GM12878 (cell line): ENCODE results near the gene NRIP3. TPM values are rescaled to one million over a fixed set of nuclear protein-coding genes. Genes with fewer than 3 reads are reported as not detected.

ENCODE experiments used
- ATAC-seq: fragments of 200-7000 bp; cut with Tn5 transposase; 3 replicates; pipeline ENCODE4 v1.9.1; 2020; ENCODE audit warnings: mild to moderate bottlenecking, moderate library complexity
- BruUV-seq: library from RNA; stranded (reverse); fragments of 400-500 nt; replicated peaks from 2 replicates; lab custom pipeline; 2021; lab: Mats Ljungman, UMichigan
- CTCF ChIA-PET: fragments of 300-600 bp; sonication (Branson Sonifier 250); formaldehyde crosslinking; extraction: SDS; loops from one replicate; lab custom pipeline; 2021; ENCODE audit warnings: inconsistent platforms; lab: Yijun Ruan, JAX
- POLR2A ChIA-PET: fragments of 350-600 bp; formaldehyde crosslinking; extraction: SDS; loops from one replicate; lab custom pipeline; 2021; ENCODE audit warnings: inconsistent platforms; lab: Charles Lee
- RAD21 ChIA-PET: fragments of 300-600 bp; sonication (Branson Sonifier 250); formaldehyde crosslinking; loops from one replicate; lab custom pipeline; 2023; ENCODE audit warnings: antibody characterized with exemption; ENCODE audit not compliant: unreplicated experiment; lab: Charles Lee
- SMC1A ChIA-PET: fragments of 300-600 bp; sonication (Branson Sonifier 250); formaldehyde crosslinking; loops from one replicate; lab custom pipeline; 2023; ENCODE audit not compliant: unreplicated experiment, uncharacterized antibody; lab: Charles Lee
- DNase-seq: peaks from one replicate; pipeline ENCODE4 v3.0.0-alpha.2; 2011; ENCODE audit warnings: low read depth, low spot score
- FAIRE-seq: peaks from 3 replicates; lab custom pipeline; 2011; peaks lifted over from hg19 to GRCh38; lab: Jason Lieb, UNC
- H2AFZ ChIP-seq: 2 replicates; pipeline ENCODE4 v1.6.0; 2011; ENCODE audit warnings: low read depth, low read length, control low read depth; ENCODE audit not compliant: control insufficient read depth
- H3K27ac ChIP-seq: 2 replicates; pipeline ENCODE4 v1.5.1; 2011; ENCODE audit warnings: control low read depth; ENCODE audit not compliant: control insufficient read depth, insufficient read depth
- H3K27me3 ChIP-seq, 2 experiments: replicated peaks in 1 of 2; 2 replicates each; pipeline versions ENCODE4 v1.6.0 to v1.6.1; 2011; ENCODE audit warnings: low read length in 1 of 2; ENCODE audit not compliant: control insufficient read depth in 2 of 2, insufficient read depth in 2 of 2
- H3K36me3 ChIP-seq, 2 experiments: 2 replicates each; pipeline ENCODE4 v1.5.1; 2011; ENCODE audit warnings: low read length in 1 of 2; ENCODE audit not compliant: control insufficient read depth in 2 of 2, insufficient read depth in 2 of 2
- H3K4me1 ChIP-seq: 2 replicates; pipeline ENCODE4 v1.6.1; 2011; ENCODE audit warnings: mild to moderate bottlenecking, low read length, moderate library complexity, mixed read lengths; ENCODE audit not compliant: control insufficient read depth, insufficient read depth
- H3K4me2 ChIP-seq: 2 replicates; pipeline ENCODE4 v1.6.0; 2011; ENCODE audit warnings: control low read depth; ENCODE audit not compliant: control insufficient read depth, insufficient read depth
- H3K4me3 ChIP-seq: fragments of 200-600 bp; sonication (generic); 2 replicates; pipeline ENCODE4 v1.5.1; 2016
- H3K79me2 ChIP-seq: 2 replicates; pipeline ENCODE4 v1.6.0; 2011; ENCODE audit warnings: low read length; ENCODE audit not compliant: control insufficient read depth, insufficient read depth
- H3K9ac ChIP-seq: 2 replicates; pipeline ENCODE4 v1.8.0; 2011; ENCODE audit warnings: low read length, control low read depth, mixed read lengths; ENCODE audit not compliant: control insufficient read depth, insufficient read depth
- H3K9me3 ChIP-seq: replicated peaks from 3 replicates; pipeline ENCODE4 v1.5.1; 2011; ENCODE audit warnings: mild to moderate bottlenecking, low read length; ENCODE audit not compliant: control insufficient read depth, insufficient read depth
- H4K20me1 ChIP-seq: 2 replicates; pipeline ENCODE4 v1.6.0; 2011; ENCODE audit not compliant: control insufficient read depth, insufficient read depth
- BCL3 ChIP-seq: IDR thresholded peaks from 2 replicates; pipeline ENCODE4 v1.6.1; 2011; ENCODE audit warnings: borderline replicate concordance, low read depth, mild to moderate bottlenecking, moderate library complexity, low read length; ENCODE audit not compliant: insufficient read depth, poor library complexity, severe bottlenecking
- CEBPB ChIP-seq, 2 experiments: fragments of 150-350 bp in 1 of 2; IDR thresholded peaks; 2 replicates each; pipeline ENCODE4 v1.6.1; 2012 to 2014; ENCODE audit warnings: low read depth in 2 of 2, low read length in 2 of 2, borderline replicate concordance in 1 of 2, inconsistent platforms in 1 of 2
- DPF2 ChIP-seq: fragments of 450-650 bp; IDR thresholded peaks from 2 replicates; pipeline ENCODE4 v1.6.1; 2017; ENCODE audit warnings: mild to moderate bottlenecking
- IKZF1 ChIP-seq: fragments of 450-650 bp; conservative IDR thresholded peaks from 2 replicates; pipeline ENCODE4 v1.6.1; 2017; ENCODE audit warnings: antibody characterized with exemption, mild to moderate bottlenecking
- IRF4 ChIP-seq: IDR thresholded peaks from 2 replicates; pipeline ENCODE4 v1.6.1; 2011; ENCODE audit warnings: low read depth, low read length
- STAT3 ChIP-seq: IDR thresholded peaks from 2 replicates; pipeline ENCODE4 v1.6.1; 2011; ENCODE audit warnings: low read depth, low read length, improper control_type of control experiment
- ZNF384 ChIP-seq: IDR thresholded peaks from 2 replicates; pipeline ENCODE4 v1.6.1; 2012; ENCODE audit warnings: low read depth, mild to moderate bottlenecking, low read length, improper control_type of control experiment, borderline replicate concordance
- WGBS: methylation state at CpG from one replicate; pipeline ENCODE4 v1.1.6; 2016; ENCODE audit warnings: low lambda C conversion rate; ENCODE audit not compliant: insufficient replicate concordance, insufficient coverage; ENCODE audit errors: missing lambda C conversion rate; 5-methylcytosine and 5-hydroxymethylcytosine counted together
- in situ Hi-C: fragments of 300-500 bp; cut with MboI; formaldehyde crosslinking; loops from 9 replicates; pipeline ENCODE4 v1.14.3; 2018; ENCODE audit warnings: mixed read lengths
- intact Hi-C: fragments of 100-400 bp; cut with micrococcal nuclease; formaldehyde crosslinking; loops from one replicate; pipeline ENCODE4 v1.14.2; 2022; ENCODE audit not compliant: unreplicated experiment
- polyA plus RNA-seq, 11 experiments: library from polyadenylated mRNA; depleted of rRNA in 4 of 11; unstranded in 6 of 11; stranded (reverse) in 5 of 11; fragments of >200 nt; fragmentation: Nextera tagmentation in 4 of 11; fragmentation: Illumina TruSeq in 1 of 11; extraction: Ambion mirVana in 4 of 11; extraction: Trizol in 1 of 11; gene quantifications; 1 replicate in 1 of 11; 2 replicates in 10 of 11; pipeline versions ENCODE4 v1.2.1 to v1.2.3, GENCODE V29; 2011 to 2016; ENCODE audit warnings: inconsistent platforms in 2 of 11, missing spikeins in 2 of 11, low read depth in 1 of 11
- total RNA-seq, 4 experiments: library from RNA; depleted of rRNA in 3 of 4; stranded (reverse); fragments of >200 nt in 3 of 4; fragmentation: Illumina TruSeq in 1 of 4; extraction: Trizol in 1 of 4; gene quantifications; 2 replicates each; pipeline versions ENCODE4 v1.2.1 to v1.2.3, GENCODE V29; 2013 to 2021

NRIP3 gene
- total and polyA plus RNA-seq, 10 of the 15 experiments (the other 5 are each of a cell fraction or from before 2014, with no cell fraction given), result under 0.01 to 0.25 (median 0.09) TPM; not detected in 7

- TF ChIP-seq CEBPB (IDR thresholded peaks at IDR 0.05; ENCODE audit: borderline replicate concordance in 1 of 2, low read depth in 2 of 2, low read length in 2 of 2) (no peak), IRF4 (no peak), ZNF384 (no peak), IKZF1 (no peak), DPF2 (no peak)
These were observed 26.8 kb upstream of the NRIP3 start (continued) for GRCh38 chr11:9030601-9031000.

GRCh38 chr11:9029422-9029821 is 25.6 kb upstream of the NRIP3 start:
- H3K4me3 ChIP-seq, result no peak overlapping the region
- H3K79me2 ChIP-seq, result no peaks in the 10 kb centered on the region
- DNase-seq (no peak), ATAC-seq (no peak), FAIRE-seq (no peak)
- no peak overlapping the region for H3K4me2 ChIP-seq
- H3K9me3 ChIP-seq, result no peaks in the 10 kb centered on the region
- no peaks in the 10 kb centered on the region for H3K4me1 ChIP-seq
- ChIA-PET CTCF (interaction anchor here (7.3 kb wide), 1 partner anchor 13 kb away, joined by 50 read pairs; no protein-coding TSS in a partner anchor), SMC1A (interaction anchor here (2.4 kb wide), 1 partner anchor 13 kb away, joined by 17 read pairs; no protein-coding TSS in a partner anchor)
- in situ Hi-C loops, result no loop called here
- H3K27ac ChIP-seq, result no peak overlapping the region
- no peaks in the 10 kb centered on the region for H4K20me1 ChIP-seq
- BruUV-seq, result no TSS peak
- no peaks in the 10 kb centered on the region; a peak in 1 of 4 replicates for H3K27me3 ChIP-seq
- H3K9ac ChIP-seq, result no peak overlapping the region; the same call in 1 of the 2 replicates
- TF ChIP-seq STAT3, result no peak
- TF ChIP-seq BCL3, result peak; percentile 40
- TF ChIP-seq, all 136 proteins: peak for 1
- Histone ChIP-seq H2AFZ (no peak overlapping the region), H3K36me3 (no peaks in the 10 kb centered on the region; a peak in 1 of 4 replicates)
- ChIA-PET POLR2A (interaction anchor here (0.7 kb wide), 1 partner anchor 9 kb away, joined by 3 read pairs; no protein-coding TSS in a partner anchor), RAD21 (no interaction called here)
- 68% methylated on average over 7 of the region's 7 CpGs for WGBS
- intact Hi-C loops, result no loop called here
